MCF 10A (cell line): Measurements from ENCODE around the gene CNPY1. TPM values are rescaled to one million over a fixed set of nuclear protein-coding genes. Genes with fewer than 3 reads are reported as not detected.

Experiments used
- BruUV-seq: library from RNA; stranded (reverse); fragments of 400-500 nt; replicated peaks from 2 replicates; lab custom pipeline; 2021; lab: Mats Ljungman, UMichigan
- CTCF ChIA-PET: fragments of 300-600 bp; sonication (Branson Sonifier 250); formaldehyde crosslinking; extraction: SDS; loops from one replicate; lab custom pipeline; 2021; ENCODE audit warnings: antibody characterized with exemption, inconsistent platforms; lab: Yijun Ruan, JAX
- POLR2A ChIA-PET: fragments of 300-600, 350-650 bp; sonication (Branson Sonifier 250); formaldehyde crosslinking; extraction: SDS; loops from one replicate; lab custom pipeline; 2020; ENCODE audit warnings: antibody characterized with exemption, inconsistent platforms; lab: Yijun Ruan, JAX
- DNase-seq: peaks from one replicate; pipeline ENCODE4 v3.0.0-alpha.2; 2018; ENCODE audit not compliant: unreplicated experiment
- H3K27ac Mint-ChIP-seq: one replicate; pipeline ENCODE4 v1.8.0; 2022; ENCODE audit warnings: mild to moderate bottlenecking, low read depth, mixed read lengths; ENCODE audit not compliant: unreplicated experiment
- H3K27me3 Mint-ChIP-seq: one replicate; pipeline ENCODE4 v1.8.0; 2022; ENCODE audit warnings: mixed read lengths; ENCODE audit not compliant: insufficient read depth, unreplicated experiment
- H3K36me3 Mint-ChIP-seq: one replicate; pipeline ENCODE4 v1.8.0; 2022; ENCODE audit warnings: mild to moderate bottlenecking, moderate library complexity, mixed read lengths; ENCODE audit not compliant: insufficient read depth, unreplicated experiment
- H3K4me1 Mint-ChIP-seq: one replicate; pipeline ENCODE4 v1.8.0; 2022; ENCODE audit warnings: mixed read lengths; ENCODE audit not compliant: insufficient read depth, unreplicated experiment
- H3K4me3 Mint-ChIP-seq: one replicate; pipeline ENCODE4 v1.8.0; 2022; ENCODE audit warnings: mild to moderate bottlenecking, moderate library complexity, mixed read lengths; ENCODE audit not compliant: unreplicated experiment
- H3K9me3 Mint-ChIP-seq: one replicate; pipeline ENCODE4 v1.8.0; 2022; ENCODE audit warnings: mixed read lengths; ENCODE audit not compliant: unreplicated experiment
- intact Hi-C: fragments of 100-400 bp; cut with micrococcal nuclease; formaldehyde crosslinking; loops from 2 replicates; pipeline ENCODE4 v1.14.1; 2022
- total RNA-seq: library from RNA; stranded (reverse); gene quantifications from 2 replicates; pipeline ENCODE4 v1.2.3, GENCODE V29; 2022
- TF ChIP-seq, protein P1 (sequence below): fragments of 200-600 bp; IDR thresholded peaks from one replicate; pipeline ENCODE4 v1.8.0; 2022; ENCODE audit warnings: antibody characterized with exemption, mild to moderate bottlenecking; ENCODE audit not compliant: unreplicated experiment

The CNPY1 gene
- total RNA-seq, 1 experiment from 2014 or later, result not detected

- intact Hi-C loops, result no loop called here
- Mint-ChIP-seq H3K27ac (no peak overlapping the region), H3K36me3 (no peaks in the 10 kb centered on the region), H3K4me3 (no peak overlapping the region), H3K27me3 (peaks cover 53% of the 10 kb centered on the region), H3K9me3 (no peaks in the 10 kb centered on the region), H3K4me1 (no peaks in the 10 kb centered on the region)
- no peak for DNase-seq
- TF ChIP-seq, protein P1, sequence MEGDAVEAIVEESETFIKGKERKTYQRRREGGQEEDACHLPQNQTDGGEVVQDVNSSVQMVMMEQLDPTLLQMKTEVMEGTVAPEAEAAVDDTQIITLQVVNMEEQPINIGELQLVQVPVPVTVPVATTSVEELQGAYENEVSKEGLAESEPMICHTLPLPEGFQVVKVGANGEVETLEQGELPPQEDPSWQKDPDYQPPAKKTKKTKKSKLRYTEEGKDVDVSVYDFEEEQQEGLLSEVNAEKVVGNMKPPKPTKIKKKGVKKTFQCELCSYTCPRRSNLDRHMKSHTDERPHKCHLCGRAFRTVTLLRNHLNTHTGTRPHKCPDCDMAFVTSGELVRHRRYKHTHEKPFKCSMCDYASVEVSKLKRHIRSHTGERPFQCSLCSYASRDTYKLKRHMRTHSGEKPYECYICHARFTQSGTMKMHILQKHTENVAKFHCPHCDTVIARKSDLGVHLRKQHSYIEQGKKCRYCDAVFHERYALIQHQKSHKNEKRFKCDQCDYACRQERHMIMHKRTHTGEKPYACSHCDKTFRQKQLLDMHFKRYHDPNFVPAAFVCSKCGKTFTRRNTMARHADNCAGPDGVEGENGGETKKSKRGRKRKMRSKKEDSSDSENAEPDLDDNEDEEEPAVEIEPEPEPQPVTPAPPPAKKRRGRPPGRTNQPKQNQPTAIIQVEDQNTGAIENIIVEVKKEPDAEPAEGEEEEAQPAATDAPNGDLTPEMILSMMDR, result no peak
- ChIA-PET POLR2A (no interaction called here), CTCF (no interaction called here)
- BruUV-seq, result no TSS peak
Observed at GRCh38 chr7:155538293-155538692, 8.1 kb downstream of the CNPY1 start.

DNA sequence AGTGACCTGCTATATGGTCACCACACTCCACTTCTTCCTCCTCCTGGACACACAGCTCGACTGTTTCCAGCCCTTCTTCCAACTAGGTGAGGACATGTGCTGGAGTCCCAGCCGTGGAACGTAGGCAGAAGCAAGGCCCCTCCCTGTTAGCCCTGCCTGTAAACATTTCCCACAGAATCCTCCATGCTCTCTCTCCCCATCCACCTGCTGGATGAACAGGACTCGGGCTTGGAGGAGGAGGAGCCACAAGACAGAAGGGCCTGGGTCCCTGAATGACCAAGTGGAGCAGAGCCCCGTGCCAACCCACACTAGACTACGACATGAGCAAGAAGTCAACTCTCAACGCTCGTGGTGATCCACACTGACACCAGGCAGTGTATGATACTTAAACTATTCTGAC lies 9.9 kb downstream of the CNPY1 start:
- TF ChIP-seq, protein P1, result no peak
- no TSS peak for BruUV-seq
- Mint-ChIP-seq H3K27ac (no peak overlapping the region), H3K9me3 (no peaks in the 10 kb centered on the region), H3K27me3 (peaks cover 72% of the 10 kb centered on the region), H3K36me3 (no peaks in the 10 kb centered on the region), H3K4me1 (no peaks in the 10 kb centered on the region), H3K4me3 (no peak overlapping the region)
- intact Hi-C loops, result no loop called here
- no peak for DNase-seq
- ChIA-PET POLR2A (no interaction called here), CTCF (no interaction called here)

- no peak overlapping the region for H3K27ac Mint-ChIP-seq
- no peaks in the 10 kb centered on the region for H3K4me1 Mint-ChIP-seq
- TF ChIP-seq, protein P1, result no peak
- no peaks in the 10 kb centered on the region for H3K9me3 Mint-ChIP-seq
- BruUV-seq, result no TSS peak
- DNase-seq, result no peak
- CTCF ChIA-PET, result no interaction called here
- no peaks in the 10 kb centered on the region for H3K36me3 Mint-ChIP-seq
- no peak overlapping the region for H3K4me3 Mint-ChIP-seq
- POLR2A ChIA-PET, result interaction anchor here (0.6 kb wide), 1 partner anchor 17 kb away, joined by 3 read pairs; no protein-coding TSS in a partner anchor
- intact Hi-C loops, result no loop called here
- H3K27me3 Mint-ChIP-seq, result peaks cover 81% of the 10 kb centered on the region
Observed at GRCh38 chr7:155534691-155535090, 11.7 kb downstream of the CNPY1 start.

GRCh38 chr7:155533827-155534690 lies 12.3 kb downstream of the CNPY1 start:
- H3K27me3 Mint-ChIP-seq, result peaks cover 74% of the 10 kb centered on the region
- CTCF ChIA-PET, result interaction anchor here (0.6 kb wide), 1 partner anchor 65 kb away, joined by 4 read pairs; no protein-coding TSS in a partner anchor
- H3K4me1 Mint-ChIP-seq, result no peaks in the 10 kb centered on the region
- POLR2A ChIA-PET, result interaction anchor here (0.6 kb wide), 1 partner anchor 17 kb away, joined by 3 read pairs; no protein-coding TSS in a partner anchor
- BruUV-seq, result no TSS peak
- intact Hi-C loops, result no loop called here
- H3K9me3 Mint-ChIP-seq, result no peaks in the 10 kb centered on the region
- H3K27ac Mint-ChIP-seq, result no peak overlapping the region
- no peak overlapping the region for H3K4me3 Mint-ChIP-seq
- no peak for DNase-seq
- TF ChIP-seq, protein P1, result no peak
- H3K36me3 Mint-ChIP-seq, result no peaks in the 10 kb centered on the region
